Neuron (in vitro differentiated cells): ENCODE measurements around the gene TEX264.

Source experiments
- H2AFZ ChIP-seq: one replicate; pipeline ENCODE4 v1.6.1; 2013; ENCODE audit warnings: low read depth, mild to moderate bottlenecking, inconsistent platforms, low read length, moderate library complexity
- H3K27me3 ChIP-seq: one replicate; pipeline ENCODE4 v1.6.1; 2013; ENCODE audit warnings: low read length; ENCODE audit not compliant: insufficient read depth
- H3K36me3 ChIP-seq: one replicate; pipeline ENCODE4 v1.6.1; 2013; ENCODE audit warnings: low read length; ENCODE audit not compliant: insufficient read depth
- H3K4me1 ChIP-seq: one replicate; pipeline ENCODE4 v1.6.1; 2013; ENCODE audit warnings: low read length; ENCODE audit not compliant: insufficient read depth
- H3K4me3 ChIP-seq: 2 replicates; pipeline ENCODE4 v1.5.1; 2013; ENCODE audit warnings: mild to moderate bottlenecking, low read length, moderate library complexity
- H3K9me3 ChIP-seq: one replicate; pipeline ENCODE4 v1.6.1; 2013; ENCODE audit warnings: low read length

The TEX264 gene

DNA sequence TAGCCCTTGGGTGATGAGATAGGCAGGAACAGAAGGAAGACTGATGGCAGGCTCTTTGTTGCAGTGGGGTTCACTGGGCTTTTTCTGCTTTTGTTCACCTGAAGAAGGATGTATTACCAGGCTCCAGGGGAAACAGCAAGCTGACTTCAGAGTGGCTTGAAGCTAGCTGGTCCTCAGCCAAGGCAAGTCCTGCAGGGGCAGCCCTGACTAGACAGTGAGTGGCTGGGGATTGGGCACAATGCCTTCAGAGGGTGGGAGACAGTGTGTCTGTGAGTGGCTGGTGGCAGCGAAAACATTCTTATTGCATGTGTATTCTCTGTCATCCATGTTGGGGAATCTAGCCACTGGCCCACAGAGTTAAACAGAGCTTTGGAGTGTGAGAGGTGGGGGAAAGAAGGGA lies 2.3 kb upstream of the TEX264 start:
- Histone ChIP-seq H3K4me3 (no peak overlapping the region), H3K9me3 (no peaks in the 10 kb centered on the region), H2AFZ (no peak overlapping the region), H3K36me3 (peaks cover 9% of the 10 kb centered on the region), H3K4me1 (peaks cover 21% of the 10 kb centered on the region), H3K27me3 (no peaks in the 10 kb centered on the region)

DNA sequence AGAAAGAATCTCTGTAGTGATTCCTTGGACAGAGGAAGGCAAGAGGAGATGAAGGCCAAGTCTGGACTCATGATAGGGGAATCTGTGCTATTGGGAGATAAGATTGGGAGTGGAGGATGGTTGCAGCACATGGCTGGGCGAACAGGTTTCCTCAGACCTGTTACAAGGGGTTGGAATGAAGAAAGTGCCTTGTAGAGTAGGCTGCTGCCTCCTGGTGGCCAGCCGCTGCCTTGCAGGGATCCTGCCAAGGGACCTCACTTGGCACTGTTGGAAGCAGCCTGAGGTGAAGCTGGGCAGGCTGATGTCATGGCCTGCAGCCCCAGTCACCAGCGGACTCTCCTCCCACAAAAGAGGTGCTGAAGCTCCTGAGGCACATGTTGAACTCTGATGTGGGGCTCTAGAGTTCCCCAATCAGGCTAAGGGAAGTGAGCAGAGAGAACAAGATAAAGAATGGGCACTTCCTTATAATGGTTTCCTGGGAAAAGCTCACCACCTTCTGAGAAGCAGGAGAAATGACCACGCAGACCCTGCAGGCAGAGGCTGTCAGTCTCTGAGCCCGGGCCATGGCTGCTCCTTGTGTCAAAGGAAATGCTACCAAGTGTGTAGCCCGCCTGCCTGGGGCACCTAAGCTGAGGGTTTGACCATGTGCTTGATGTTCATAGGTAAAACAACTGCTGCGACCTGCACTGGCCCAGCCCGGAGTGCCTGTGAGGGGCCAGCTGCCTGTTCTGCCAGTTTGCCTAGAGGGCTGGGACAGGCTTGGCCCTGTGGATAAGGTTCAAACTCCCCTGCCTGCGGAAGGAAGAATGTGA lies 1.6 kb upstream of the TEX264 start:
- Histone ChIP-seq H3K27me3 (no peaks in the 10 kb centered on the region), H2AFZ (no peak overlapping the region), H3K9me3 (no peaks in the 10 kb centered on the region), H3K36me3 (peaks cover 5% of the 10 kb centered on the region), H3K4me1 (peaks cover 21% of the 10 kb centered on the region), H3K4me3 (no peak overlapping the region)

DNA sequence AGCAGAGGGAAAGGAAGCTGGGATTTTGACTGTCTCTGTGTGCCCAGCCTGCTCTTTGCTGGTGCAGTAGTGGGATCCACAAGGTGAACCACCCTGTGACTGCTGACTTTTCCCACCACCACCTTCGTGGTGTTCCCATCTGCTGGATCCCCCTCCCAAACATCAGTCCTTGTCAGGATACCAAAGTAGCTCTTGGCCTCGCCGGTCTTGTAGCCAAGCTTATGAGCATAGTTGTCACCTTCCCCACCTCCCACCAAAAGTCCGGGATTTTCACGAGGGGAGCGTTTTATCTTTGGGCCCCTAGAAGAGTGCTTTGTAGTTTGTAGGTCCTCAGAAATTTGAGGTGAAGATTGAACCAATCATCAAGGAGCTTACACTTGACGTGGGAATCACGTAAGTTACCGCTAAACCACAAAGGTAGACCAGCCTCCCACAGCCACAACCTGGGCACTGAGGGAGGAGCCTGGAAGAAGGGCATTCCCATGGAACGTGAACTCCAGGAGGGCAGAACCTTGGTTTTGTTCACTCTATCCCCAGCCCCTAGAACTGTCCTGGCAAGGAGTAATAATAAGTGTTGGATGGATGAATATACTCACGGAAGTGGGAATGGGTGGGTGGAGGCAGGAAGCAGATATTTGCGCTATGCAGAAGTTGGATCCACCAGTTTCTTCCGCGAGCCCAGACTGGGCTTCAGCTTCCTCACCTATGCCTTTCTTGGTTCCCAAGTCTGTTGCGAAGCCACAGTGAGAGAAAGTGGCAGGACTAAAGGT lies 814 bp upstream of the TEX264 start:
- Histone ChIP-seq H3K9me3 (no peaks in the 10 kb centered on the region), H3K4me3 (peak overlapping the region; percentile 74), H3K27me3 (no peaks in the 10 kb centered on the region), H2AFZ (no peak overlapping the region), H3K4me1 (peaks cover 21% of the 10 kb centered on the region), H3K36me3 (peaks cover 3% of the 10 kb centered on the region)

DNA sequence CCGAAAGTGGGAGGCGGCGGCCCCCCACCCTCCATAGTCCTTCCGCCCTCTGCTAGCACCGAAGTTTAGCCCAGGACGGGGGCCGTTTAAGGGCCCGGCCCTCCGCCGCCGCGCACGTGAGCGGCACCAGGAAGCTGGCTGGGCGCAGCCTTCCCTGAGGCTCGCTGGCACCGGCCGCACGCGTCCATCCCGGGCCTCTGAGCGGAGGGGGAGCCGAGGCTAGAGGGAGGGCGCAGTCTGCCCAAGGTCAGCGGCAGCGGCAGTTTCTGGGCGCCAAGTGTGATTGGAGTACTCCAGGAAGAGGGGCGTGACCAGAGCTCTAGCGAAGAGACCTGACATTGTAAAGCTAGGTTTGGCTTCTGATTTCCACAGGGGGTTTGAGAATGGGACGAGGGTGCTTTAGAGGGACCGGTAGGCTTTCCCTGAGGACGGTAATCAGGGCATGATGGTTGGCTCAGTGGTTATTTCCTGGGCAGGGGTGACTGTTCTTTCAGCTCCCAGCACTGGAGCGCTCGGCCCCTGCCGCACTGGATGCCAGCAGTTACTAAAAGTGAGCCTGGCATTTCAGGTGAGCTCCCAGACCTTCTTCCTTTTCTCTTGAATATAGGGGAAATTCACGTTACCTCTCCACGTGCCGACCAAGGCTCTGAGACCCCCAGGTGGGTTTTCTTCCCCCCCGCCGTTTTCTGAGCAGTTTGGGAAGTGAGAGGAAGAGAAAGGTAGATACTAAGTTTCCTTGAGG lies 853 bp downstream of the TEX264 start:
- H3K27me3 ChIP-seq, result no peaks in the 10 kb centered on the region
- no peaks in the 10 kb centered on the region for H3K9me3 ChIP-seq

DNA sequence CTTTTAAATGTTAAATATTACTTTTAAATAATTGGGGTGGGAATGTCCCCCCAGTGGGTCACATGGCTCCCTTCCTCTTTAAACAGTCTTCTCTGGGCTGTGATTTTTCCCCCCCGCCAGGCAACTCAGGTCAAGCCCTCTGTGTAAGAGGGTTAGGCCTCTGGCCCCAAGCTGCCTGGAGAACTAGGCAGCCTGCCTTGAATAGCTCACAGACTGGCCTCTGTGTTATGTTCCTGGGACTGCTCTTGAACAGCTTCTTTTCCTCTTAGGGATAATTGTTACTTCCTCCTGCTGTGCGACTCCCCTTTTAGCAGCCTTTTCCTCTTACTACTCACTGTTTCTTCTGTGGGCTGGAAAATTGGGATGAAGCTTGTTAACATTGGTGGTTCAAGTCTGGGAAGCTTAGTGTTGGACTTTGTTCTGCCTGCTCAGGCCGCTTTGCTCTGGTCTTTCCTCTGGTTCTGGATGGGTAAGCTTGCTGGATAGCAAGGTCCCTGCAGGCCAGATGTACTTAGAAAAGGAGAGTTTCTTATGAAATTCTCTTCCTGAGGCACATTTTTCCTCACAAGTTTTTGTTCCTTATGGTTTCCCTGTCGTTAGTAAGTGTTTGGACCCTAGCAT lies 2.2 kb downstream of the TEX264 start:
- no peaks in the 10 kb centered on the region for H3K9me3 ChIP-seq
- no peaks in the 10 kb centered on the region for H3K36me3 ChIP-seq
- no peaks in the 10 kb centered on the region for H3K27me3 ChIP-seq
- no peak overlapping the region for H2AFZ ChIP-seq
- no peak overlapping the region for H3K4me3 ChIP-seq
- H3K4me1 ChIP-seq, result peaks cover 21% of the 10 kb centered on the region

More for the DNA sequence above, 853 bp downstream of the TEX264 start:
- H2AFZ ChIP-seq, result peak overlapping the region; percentile 55
- H3K36me3 ChIP-seq, result peaks cover under 1% of the 10 kb centered on the region
- H3K4me3 ChIP-seq, result peak overlapping the region; percentile 74
- H3K4me1 ChIP-seq, result peaks cover 21% of the 10 kb centered on the region

DNA sequence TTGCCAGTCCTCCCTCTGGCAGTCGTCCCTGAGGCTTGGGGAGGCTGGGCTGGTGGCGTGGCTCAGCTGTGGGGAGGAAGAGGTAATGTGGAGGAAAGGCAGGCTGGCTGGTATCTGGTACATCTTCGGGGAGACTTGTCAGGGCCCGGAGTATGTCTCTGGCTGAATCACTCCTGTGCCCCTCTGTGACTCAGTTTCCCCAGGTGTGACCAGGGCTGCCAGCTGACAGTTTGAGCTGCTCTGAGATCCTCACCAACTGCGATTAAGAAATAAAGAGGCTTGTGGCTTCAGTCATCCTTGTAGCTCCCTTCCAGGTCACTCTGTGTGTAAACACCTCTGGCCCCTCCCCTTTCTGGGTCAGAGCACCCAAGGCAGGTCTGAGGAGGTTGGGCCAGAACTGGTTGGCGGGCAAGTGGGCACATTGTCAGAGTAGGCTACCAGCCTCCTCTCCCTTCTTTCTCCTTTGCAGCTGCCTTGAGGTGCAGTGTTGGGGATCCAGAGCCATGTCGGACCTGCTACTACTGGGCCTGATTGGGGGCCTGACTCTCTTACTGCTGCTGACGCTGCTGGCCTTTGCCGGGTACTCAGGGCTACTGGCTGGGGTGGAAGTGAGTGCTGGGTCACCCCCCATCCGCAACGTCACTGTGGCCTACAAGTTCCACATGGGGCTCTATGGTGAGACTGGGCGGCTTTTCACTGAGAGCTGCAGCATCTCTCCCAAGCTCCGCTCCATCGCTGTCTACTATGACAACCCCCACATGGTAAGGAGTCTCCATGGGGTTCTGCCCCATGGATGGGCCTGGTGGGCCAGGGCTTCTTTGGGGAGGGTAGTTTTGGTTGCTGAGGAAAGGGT lies 3.0 kb downstream of the TEX264 start:
- H3K9me3 ChIP-seq, result no peaks in the 10 kb centered on the region
- no peak overlapping the region for H3K4me3 ChIP-seq
- no peak overlapping the region for H2AFZ ChIP-seq
- no peaks in the 10 kb centered on the region for H3K36me3 ChIP-seq
- no peaks in the 10 kb centered on the region for H3K27me3 ChIP-seq
- peaks cover 21% of the 10 kb centered on the region for H3K4me1 ChIP-seq

DNA sequence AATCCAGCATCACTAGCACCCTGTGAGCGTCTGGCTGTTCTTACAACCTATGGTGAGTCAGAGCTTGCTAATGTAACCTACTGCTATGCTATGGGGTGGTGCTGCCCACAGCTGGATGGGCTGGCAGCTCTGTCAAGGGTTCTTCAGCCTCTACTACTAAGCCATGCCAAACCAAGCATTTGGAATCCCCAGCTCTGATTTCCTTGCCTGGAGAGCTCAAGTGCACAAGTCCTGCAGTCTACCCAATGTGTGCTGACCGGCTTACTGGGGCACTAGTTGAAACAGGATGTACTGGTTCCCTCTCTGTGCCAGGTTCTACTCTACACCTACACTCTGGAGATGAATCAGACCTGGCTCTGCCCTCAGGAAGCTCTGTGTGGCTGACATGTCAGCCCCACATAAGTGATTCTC lies 4.2 kb downstream of the TEX264 start:
- Histone ChIP-seq H3K9me3 (no peaks in the 10 kb centered on the region), H3K4me1 (peaks cover 21% of the 10 kb centered on the region)

DNA sequence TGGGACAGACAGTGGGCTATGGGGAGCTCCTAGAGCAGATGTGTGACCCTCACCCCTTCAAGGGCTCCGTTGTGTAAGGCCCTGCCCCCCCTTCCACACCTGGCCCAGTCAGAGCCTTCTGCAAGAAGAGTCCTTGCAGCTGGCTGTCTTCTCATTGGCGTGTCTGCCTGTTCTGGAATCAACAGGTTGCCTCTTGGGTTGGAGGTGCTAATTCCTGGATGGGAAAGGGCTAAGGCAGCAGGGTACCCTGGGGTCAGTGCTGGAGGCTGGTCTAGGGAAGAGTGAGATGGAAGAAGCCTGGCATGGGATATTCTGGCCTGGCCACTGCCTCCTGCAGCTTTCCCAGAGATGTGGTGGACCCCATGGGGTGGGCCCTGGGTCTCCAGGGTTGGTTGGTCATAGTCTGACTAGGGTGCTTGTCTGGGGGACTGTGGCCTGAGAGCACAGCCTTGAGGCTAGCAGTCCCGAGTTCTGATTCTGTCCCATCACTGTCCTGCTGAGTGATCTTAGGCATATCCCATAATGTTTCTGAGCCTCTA lies 5.1 kb downstream of the TEX264 start:
- Histone ChIP-seq H3K36me3 (no peaks in the 10 kb centered on the region), H3K9me3 (no peaks in the 10 kb centered on the region), H3K4me3 (no peak overlapping the region), H2AFZ (no peak overlapping the region), H3K4me1 (peaks cover 18% of the 10 kb centered on the region), H3K27me3 (no peaks in the 10 kb centered on the region)

More for the DNA sequence above, 4.2 kb downstream of the TEX264 start:
- Histone ChIP-seq H3K4me3 (no peak overlapping the region), H2AFZ (no peak overlapping the region), H3K36me3 (no peaks in the 10 kb centered on the region), H3K27me3 (no peaks in the 10 kb centered on the region)

DNA sequence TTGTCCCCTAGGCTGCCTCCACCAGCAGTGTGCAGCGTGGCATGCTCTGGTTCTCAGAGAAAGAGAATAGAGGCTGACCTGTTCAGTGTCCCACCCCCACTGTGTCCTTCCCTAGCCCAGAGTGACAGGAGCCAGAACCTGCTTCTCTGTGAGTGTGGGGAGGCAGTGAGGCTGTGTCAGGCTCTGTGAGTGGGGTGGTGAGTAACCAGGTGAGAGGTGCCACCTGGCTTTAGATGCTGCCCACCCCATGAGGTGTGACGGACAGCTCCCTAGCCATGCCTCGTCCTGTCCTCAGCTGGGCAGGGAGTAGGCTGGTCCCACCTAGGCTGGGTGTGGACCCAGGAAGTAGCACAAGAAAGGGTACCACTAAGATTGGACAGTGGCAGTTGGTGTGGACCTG lies 6.3 kb downstream of the TEX264 start:
- Histone ChIP-seq H3K27me3 (no peaks in the 10 kb centered on the region), H3K4me1 (peaks cover 13% of the 10 kb centered on the region), H3K36me3 (no peaks in the 10 kb centered on the region), H3K9me3 (no peaks in the 10 kb centered on the region), H2AFZ (no peak overlapping the region), H3K4me3 (no peak overlapping the region)

DNA sequence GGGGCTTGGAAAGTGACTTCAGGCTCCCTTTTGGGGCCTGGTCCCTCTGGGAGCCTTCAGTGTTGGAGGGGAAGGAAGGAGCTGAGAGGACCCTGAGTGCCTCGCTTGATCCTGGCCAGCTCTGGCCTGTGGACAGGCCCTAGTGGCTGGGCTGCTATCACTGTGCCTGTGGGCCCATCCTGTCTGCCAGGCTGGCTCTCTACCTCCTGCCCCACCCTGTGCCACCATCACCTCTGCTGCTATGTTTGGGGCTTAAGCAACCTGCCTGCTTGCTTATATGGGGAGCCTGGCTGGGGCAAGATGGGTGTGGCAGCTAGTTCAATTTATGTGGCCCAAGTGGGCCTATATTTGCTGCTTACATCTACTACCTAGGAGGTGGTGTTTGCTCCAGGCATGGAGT lies 7.1 kb downstream of the TEX264 start:
- Histone ChIP-seq H2AFZ (no peak overlapping the region), H3K4me3 (no peak overlapping the region), H3K9me3 (no peaks in the 10 kb centered on the region), H3K27me3 (no peaks in the 10 kb centered on the region), H3K4me1 (peaks cover 5% of the 10 kb centered on the region), H3K36me3 (no peaks in the 10 kb centered on the region)

DNA sequence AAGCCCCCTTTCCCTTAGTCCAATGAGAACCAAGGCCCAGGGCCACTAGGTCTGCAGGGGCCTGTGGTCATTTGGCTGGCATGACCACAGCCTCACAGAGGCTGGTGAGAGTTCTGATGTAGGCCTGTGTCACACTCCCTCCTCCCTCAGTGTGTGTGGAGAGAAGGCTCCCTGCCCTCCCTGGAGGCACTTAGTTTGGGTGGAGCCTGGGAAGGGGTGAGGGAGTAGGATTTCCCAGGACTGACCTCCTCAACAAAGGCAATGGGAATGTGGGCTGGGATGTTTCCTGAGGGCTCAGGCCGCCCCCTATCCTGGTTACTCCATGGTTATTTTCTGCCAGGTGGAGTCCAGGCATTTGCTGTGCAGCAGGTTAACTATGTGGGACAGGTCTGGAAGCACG lies 7.6 kb downstream of the TEX264 start:
- no peak overlapping the region for H2AFZ ChIP-seq
- no peaks in the 10 kb centered on the region for H3K27me3 ChIP-seq
- H3K4me1 ChIP-seq, result peaks cover under 1% of the 10 kb centered on the region
- no peak overlapping the region for H3K4me3 ChIP-seq
- H3K36me3 ChIP-seq, result no peaks in the 10 kb centered on the region
- H3K9me3 ChIP-seq, result no peaks in the 10 kb centered on the region

DNA sequence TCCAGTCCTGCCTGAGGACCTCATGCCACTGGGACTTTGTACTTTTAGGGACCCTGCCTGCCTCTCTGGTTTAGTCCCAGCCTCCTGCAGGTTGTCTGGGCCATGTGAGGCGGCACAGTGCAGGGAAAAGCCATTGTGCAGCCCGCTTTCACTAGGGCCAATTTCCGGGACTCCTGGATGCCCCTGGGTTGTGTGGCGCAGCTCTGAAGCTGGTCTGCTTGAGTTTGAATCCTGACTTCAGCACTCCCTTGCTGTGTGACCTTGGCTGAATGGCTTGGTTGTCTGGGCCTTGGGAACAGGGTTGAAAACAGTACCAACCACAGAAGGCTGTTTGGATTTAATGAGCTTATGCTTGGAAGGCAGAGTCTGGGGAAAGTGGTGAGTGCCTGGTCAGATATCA lies 8.3 kb downstream of the TEX264 start:
- Histone ChIP-seq H3K9me3 (no peaks in the 10 kb centered on the region), H2AFZ (no peak overlapping the region), H3K36me3 (no peaks in the 10 kb centered on the region)

More for the DNA sequence above, 8.3 kb downstream of the TEX264 start:
- Histone ChIP-seq H3K27me3 (no peaks in the 10 kb centered on the region), H3K4me3 (no peak overlapping the region), H3K4me1 (no peaks in the 10 kb centered on the region)
